MM.1S (cell line): ENCODE results near the gene RASSF3.

Experiments
- DNase-seq: peaks from one replicate; pipeline ENCODE4 v3.0.0-alpha.2; 2015
- H2AFZ ChIP-seq: fragments of 300-600 bp; sonication (generic); 2 replicates; pipeline ENCODE4 v1.6.0; 2016; ENCODE audit warnings: antibody characterized with exemption, low read length
- H3F3A ChIP-seq: fragments of 300-600 bp; sonication (generic); 2 replicates; pipeline ENCODE4 v1.6.1; 2016; ENCODE audit warnings: mild to moderate bottlenecking, antibody characterized with exemption, low read length, moderate library complexity, mixed read lengths; ENCODE audit not compliant: insufficient read depth
- H3K27ac ChIP-seq: fragments of 300-600 bp; sonication (generic); 2 replicates; pipeline ENCODE4 v1.5.1; 2016; ENCODE audit warnings: mild to moderate bottlenecking, low read length
- H3K27me3 ChIP-seq: fragments of 300-600 bp; sonication (generic); replicated peaks from 2 replicates; pipeline ENCODE4 v1.6.0; 2016; ENCODE audit warnings: low read length; ENCODE audit not compliant: insufficient read depth
- H3K36me3 ChIP-seq: fragments of 300-600 bp; sonication (generic); replicated peaks from 2 replicates; pipeline ENCODE4 v1.6.1; 2016; ENCODE audit warnings: mild to moderate bottlenecking, low read length, mixed read lengths; ENCODE audit not compliant: insufficient read depth
- H3K4me1 ChIP-seq: fragments of 300-600 bp; sonication (generic); 2 replicates; pipeline ENCODE4 v1.6.1; 2016; ENCODE audit warnings: low read length, mixed read lengths
- H3K4me2 ChIP-seq: fragments of 300-600 bp; sonication (generic); 2 replicates; pipeline ENCODE4 v1.6.0; 2016; ENCODE audit warnings: low read depth, low read length
- H3K4me3 ChIP-seq: fragments of 300-600 bp; sonication (generic); 2 replicates; pipeline ENCODE4 v1.5.1; 2016; ENCODE audit warnings: low read length, mixed read lengths
- H3K79me2 ChIP-seq: fragments of 300-600 bp; sonication (generic); 2 replicates; pipeline ENCODE4 v1.6.1; 2016; ENCODE audit warnings: mixed run types, low read length, mixed read lengths
- H3K9ac ChIP-seq: fragments of 300-600 bp; sonication (generic); 2 replicates; pipeline ENCODE4 v1.6.1; 2016; ENCODE audit warnings: low read length, mixed read lengths
- H3K9me2 ChIP-seq: fragments of 300-600 bp; sonication (generic); replicated peaks from 2 replicates; pipeline ENCODE4 v1.6.1; 2016; ENCODE audit warnings: mild to moderate bottlenecking, low read length, mixed read lengths; ENCODE audit not compliant: insufficient read depth
- H3K9me3 ChIP-seq: fragments of 300-600 bp; sonication (generic); replicated peaks from 2 replicates; pipeline ENCODE4 v1.6.1; 2016; ENCODE audit warnings: mild to moderate bottlenecking, low read length, mixed read lengths; ENCODE audit not compliant: insufficient read depth
- H4K20me1 ChIP-seq: fragments of 300-600 bp; sonication (generic); 2 replicates; pipeline ENCODE4 v1.6.1; 2016; ENCODE audit warnings: mild to moderate bottlenecking, low read length, moderate library complexity, mixed read lengths; ENCODE audit not compliant: insufficient read depth
- EZH2 ChIP-seq: fragments of 300-600 bp; sonication (generic); optimal IDR thresholded peaks from 2 replicates; pipeline ENCODE3; 2017; ENCODE audit warnings: low read depth, mild to moderate bottlenecking, antibody characterized with exemption, low read length, mixed read lengths
- EZH2phosphoT487 ChIP-seq: fragments of 300-600 bp; sonication (generic); IDR thresholded peaks from 2 replicates; pipeline ENCODE4 v1.6.1; 2018; ENCODE audit warnings: antibody characterized with exemption, low read length
- TF ChIP-seq, protein P1 (sequence below): fragments of 300-600 bp; sonication (generic); IDR thresholded peaks from 2 replicates; pipeline ENCODE4 v1.5.1; 2016; ENCODE audit warnings: antibody characterized with exemption, low read length, mixed read lengths

The RASSF3 gene

GRCh38 chr12:64729909-64730587, 119.8 kb downstream of the RASSF3 start:
- Histone ChIP-seq H3K27me3 (no peaks in the 10 kb centered on the region), H4K20me1 (no peaks in the 10 kb centered on the region), H3K36me3 (no peaks in the 10 kb centered on the region), H3K9me2 (no peaks in the 10 kb centered on the region), H3K4me1 (peaks cover 4% of the 10 kb centered on the region), H3K9me3 (no peaks in the 10 kb centered on the region), H3K9ac (peak overlapping the region; percentile 52; the same call in 1 of the 2 replicates), H3K4me2 (peak overlapping the region; percentile 78), H3F3A (peaks cover 5% of the 10 kb centered on the region; the same call in 1 of the 2 replicates), H2AFZ (peak overlapping the region; percentile 72), H3K4me3 (peak overlapping the region; percentile 21; the same call in 1 of the 2 replicates), H3K27ac (peak overlapping the region; percentile 57), H3K79me2 (no peaks in the 10 kb centered on the region)
- no peak for TF ChIP-seq EZH2
- TF ChIP-seq, protein P1, sequence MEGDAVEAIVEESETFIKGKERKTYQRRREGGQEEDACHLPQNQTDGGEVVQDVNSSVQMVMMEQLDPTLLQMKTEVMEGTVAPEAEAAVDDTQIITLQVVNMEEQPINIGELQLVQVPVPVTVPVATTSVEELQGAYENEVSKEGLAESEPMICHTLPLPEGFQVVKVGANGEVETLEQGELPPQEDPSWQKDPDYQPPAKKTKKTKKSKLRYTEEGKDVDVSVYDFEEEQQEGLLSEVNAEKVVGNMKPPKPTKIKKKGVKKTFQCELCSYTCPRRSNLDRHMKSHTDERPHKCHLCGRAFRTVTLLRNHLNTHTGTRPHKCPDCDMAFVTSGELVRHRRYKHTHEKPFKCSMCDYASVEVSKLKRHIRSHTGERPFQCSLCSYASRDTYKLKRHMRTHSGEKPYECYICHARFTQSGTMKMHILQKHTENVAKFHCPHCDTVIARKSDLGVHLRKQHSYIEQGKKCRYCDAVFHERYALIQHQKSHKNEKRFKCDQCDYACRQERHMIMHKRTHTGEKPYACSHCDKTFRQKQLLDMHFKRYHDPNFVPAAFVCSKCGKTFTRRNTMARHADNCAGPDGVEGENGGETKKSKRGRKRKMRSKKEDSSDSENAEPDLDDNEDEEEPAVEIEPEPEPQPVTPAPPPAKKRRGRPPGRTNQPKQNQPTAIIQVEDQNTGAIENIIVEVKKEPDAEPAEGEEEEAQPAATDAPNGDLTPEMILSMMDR = no peak
- no peak for TF ChIP-seq EZH2phosphoT487
- DNase-seq = peak; percentile 28

GRCh38 chr12:64730588-64730969, 120.3 kb downstream of the RASSF3 start:
- Histone ChIP-seq H3K36me3 (no peaks in the 10 kb centered on the region), H4K20me1 (no peaks in the 10 kb centered on the region), H3K4me3 (peak overlapping the region; percentile 21; the same call in 1 of the 2 replicates), H3F3A (peaks cover 5% of the 10 kb centered on the region; the same call in 1 of the 2 replicates), H3K9me3 (no peaks in the 10 kb centered on the region), H3K27ac (peak overlapping the region; percentile 57; the same call in 1 of the 2 replicates), H3K9me2 (no peaks in the 10 kb centered on the region), H3K79me2 (no peaks in the 10 kb centered on the region), H3K4me1 (peaks cover 4% of the 10 kb centered on the region), H3K4me2 (peak overlapping the region; percentile 78), H3K27me3 (no peaks in the 10 kb centered on the region), H2AFZ (peak overlapping the region; percentile 72), H3K9ac (peak overlapping the region; percentile 52; the same call in 1 of the 2 replicates)
- DNase-seq = no peak
- no peak for TF ChIP-seq EZH2phosphoT487
- TF ChIP-seq, protein P1 = no peak
- TF ChIP-seq EZH2 = no peak

- no peak overlapping the region for H2AFZ ChIP-seq
- H3K9me2 ChIP-seq = no peaks in the 10 kb centered on the region
- H3K27me3 ChIP-seq = no peaks in the 10 kb centered on the region
- no peaks in the 10 kb centered on the region for H3K9me3 ChIP-seq
- H4K20me1 ChIP-seq = no peaks in the 10 kb centered on the region
- H3K4me3 ChIP-seq = no peak overlapping the region
- no peak overlapping the region for H3K4me2 ChIP-seq
- no peak overlapping the region for H3K27ac ChIP-seq
- no peak for DNase-seq
- H3K36me3 ChIP-seq = no peaks in the 10 kb centered on the region
- peaks cover 15% of the 10 kb centered on the region for H3K4me1 ChIP-seq
- H3F3A ChIP-seq = peaks cover 5% of the 10 kb centered on the region; the same call in 1 of the 2 replicates
- no peak overlapping the region for H3K9ac ChIP-seq
- TF ChIP-seq, protein P1 = no peak
- TF ChIP-seq EZH2 (no peak), EZH2phosphoT487 (no peak)
- H3K79me2 ChIP-seq = no peaks in the 10 kb centered on the region
Observed at GRCh38 chr12:64731683-64732082, 121.4 kb downstream of the RASSF3 start.
